HL-60/S4 (cell line): ENCODE results near the gene SCG5.

Source experiments
- in situ Hi-C: fragments of 300-500 bp; cut with MboI; formaldehyde crosslinking; loops from 2 replicates; pipeline ENCODE4 v1.14.3; 2022; ENCODE audit warnings: low sequenced_read_pairs

SCG5 gene

GRCh38 chr15:32659340-32660155 is 18.0 kb downstream of the SCG5 start:
- in situ Hi-C loops: no loop called here

- in situ Hi-C loops: no loop called here
Observed at GRCh38 chr15:32663671-32664070, 22.2 kb downstream of the SCG5 start.

DNA sequence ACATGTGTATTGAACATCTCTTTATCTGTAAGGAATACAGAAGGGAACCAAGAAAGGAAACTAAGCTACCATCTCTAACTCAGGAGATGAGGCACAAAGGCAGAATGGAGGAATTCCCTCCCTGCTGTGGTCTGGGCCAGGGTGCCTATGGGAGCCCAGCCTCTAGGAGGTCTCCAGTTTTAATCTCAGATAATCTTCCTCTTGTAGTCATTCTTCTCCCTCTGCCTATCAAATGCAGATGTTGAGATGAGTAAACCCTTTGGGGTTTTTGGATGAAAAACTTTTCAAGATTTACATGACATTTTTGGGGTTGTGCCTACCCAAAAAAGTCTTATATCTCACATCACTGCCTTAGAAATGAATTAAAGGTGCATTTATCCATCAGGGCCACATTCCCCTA is 23.3 kb downstream of the SCG5 start:
- in situ Hi-C loops: no loop called here

- in situ Hi-C loops: no loop called here
Observed at GRCh38 chr15:32667321-32667720, 25.8 kb downstream of the SCG5 start.

GRCh38 chr15:32668942-32669341 is 27.4 kb downstream of the SCG5 start:
- in situ Hi-C loops: no loop called here

DNA sequence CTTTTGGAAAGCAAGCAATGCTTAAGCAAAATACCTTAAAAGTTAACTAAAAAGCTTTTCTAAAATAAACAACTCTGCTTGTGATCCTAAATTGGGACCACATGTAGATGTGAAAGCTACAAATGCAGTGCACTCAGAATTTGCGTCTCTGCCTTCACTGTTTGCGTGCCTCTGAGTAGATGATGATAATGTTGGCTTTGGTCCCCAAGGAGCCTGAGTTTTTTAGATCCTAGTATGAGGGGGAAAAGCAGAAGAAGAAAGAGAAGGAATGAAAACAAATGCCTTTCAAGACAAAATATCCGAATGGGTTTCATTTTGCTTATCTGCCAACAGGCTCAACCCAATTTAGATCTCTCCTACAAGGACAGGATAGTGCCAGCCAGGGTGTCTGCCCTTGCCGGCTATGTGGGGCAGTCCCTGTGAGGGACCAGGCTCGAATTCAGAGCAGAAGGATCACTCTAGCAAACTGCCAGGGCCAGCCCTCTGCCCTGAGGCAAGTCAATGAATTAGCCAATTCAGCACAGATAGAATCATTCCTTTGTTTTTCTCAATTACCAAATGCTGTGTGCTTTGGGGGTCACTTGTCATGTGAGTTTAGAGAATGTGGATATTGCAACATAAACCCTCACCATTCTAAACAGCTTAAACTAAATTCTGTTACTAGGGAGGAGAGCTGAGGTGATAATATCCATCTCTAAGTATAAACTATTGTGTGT is 28.5 kb downstream of the SCG5 start:
- in situ Hi-C loops: loop anchor here (10.0 kb wide), 2 partner anchors 115 to 325 kb away; no protein-coding TSS in a partner anchor

DNA sequence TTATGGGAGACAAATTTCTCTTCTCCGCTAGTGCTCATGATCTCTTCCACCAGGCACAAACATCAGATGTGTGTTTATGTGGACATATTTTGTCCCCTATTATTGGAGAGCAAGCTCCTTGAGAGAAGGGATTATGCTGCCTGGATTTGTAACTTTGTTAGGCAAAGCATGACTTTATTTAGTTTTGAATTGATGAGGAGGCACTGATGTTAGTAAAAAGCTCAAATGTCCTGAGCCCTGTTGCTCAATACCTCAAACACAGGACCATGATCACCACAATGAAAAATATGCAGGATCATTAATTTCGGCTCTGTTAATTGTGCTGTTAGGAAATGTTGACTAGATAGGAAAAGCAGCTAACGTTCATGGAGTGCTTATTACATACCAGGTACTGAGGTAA is 29.1 kb downstream of the SCG5 start:
- in situ Hi-C loops: loop anchor here (10.0 kb wide), 2 partner anchors 114 to 324 kb away; no protein-coding TSS in a partner anchor

DNA sequence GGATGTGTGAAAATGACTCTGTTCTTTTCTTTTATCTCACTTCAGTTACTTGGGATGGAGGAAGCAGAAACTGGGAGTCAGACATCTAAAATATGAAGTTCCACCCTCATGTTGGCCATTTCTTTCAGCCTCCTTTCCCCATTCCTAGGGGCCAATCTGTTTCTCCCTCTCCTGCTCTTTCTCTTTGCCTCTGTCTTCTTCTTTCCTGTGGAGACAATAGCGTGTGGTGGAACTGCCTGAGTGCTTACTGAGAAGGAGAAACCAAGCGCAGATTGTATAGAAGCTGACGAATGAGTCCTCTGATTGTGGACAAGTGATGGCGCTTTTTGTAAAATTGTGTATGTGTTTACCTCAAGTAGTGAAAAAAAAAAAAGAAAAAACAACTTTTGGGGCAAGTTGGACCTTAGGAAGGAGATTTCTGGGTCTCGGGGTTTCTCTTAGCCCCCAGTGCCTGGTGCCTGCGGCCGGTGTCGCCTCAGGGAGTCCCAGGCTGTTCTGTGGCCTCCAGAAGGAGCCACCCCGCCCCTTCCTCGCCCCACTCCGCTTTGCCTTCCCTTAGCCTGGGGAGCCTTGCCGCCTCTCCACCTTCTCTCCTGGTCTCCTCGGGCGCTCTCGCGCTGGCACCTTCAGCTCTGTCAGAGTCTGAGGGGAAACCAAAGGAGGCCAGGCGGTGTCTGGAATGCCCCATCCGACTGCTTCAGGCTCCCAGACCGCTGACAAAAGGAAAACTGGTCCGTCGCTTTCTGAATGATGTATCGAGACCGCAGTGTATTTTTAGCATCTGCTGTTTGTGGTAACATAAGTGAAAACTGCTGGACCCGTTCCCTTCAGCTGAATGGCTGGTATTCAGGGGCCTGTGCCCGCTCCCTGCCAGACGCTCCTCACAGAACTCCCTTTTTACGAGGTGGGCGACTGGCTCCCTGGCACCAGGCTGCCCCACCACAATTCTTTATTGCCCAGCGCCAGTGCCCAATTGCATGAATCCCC is 30.1 kb downstream of the SCG5 start:
- in situ Hi-C loops: loop anchor here (10.0 kb wide), 2 partner anchors 113 to 323 kb away; no protein-coding TSS in a partner anchor

- in situ Hi-C loops: loop anchor here (10.0 kb wide), 2 partner anchors 110 to 320 kb away; no protein-coding TSS in a partner anchor
Observed at GRCh38 chr15:32674681-32675080, 33.2 kb downstream of the SCG5 start.

DNA sequence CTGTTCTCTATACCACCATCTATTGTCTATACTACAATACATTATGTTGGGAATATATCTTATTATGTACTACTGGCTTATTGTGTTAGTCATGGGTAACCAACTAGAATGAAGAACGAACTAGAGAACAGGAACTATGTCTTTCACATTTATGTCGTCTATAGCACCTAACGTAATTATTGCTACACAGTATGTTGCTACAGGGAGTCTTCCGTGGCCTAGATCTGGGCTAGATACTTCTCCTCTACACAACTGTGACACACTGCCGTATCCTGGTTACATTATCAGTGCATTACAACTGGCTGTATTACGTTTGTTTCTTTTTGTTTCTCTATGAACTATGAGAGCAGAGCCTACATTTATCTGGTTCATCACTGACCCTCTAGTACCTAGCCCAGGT is 34.0 kb downstream of the SCG5 start:
- in situ Hi-C loops: loop anchor here (10.0 kb wide), 2 partner anchors 109 to 319 kb away; no protein-coding TSS in a partner anchor

- in situ Hi-C loops: loop anchor here (10.0 kb wide), 2 partner anchors 109 to 319 kb away; no protein-coding TSS in a partner anchor
Observed at GRCh38 chr15:32676169-32676568, 34.7 kb downstream of the SCG5 start.

DNA sequence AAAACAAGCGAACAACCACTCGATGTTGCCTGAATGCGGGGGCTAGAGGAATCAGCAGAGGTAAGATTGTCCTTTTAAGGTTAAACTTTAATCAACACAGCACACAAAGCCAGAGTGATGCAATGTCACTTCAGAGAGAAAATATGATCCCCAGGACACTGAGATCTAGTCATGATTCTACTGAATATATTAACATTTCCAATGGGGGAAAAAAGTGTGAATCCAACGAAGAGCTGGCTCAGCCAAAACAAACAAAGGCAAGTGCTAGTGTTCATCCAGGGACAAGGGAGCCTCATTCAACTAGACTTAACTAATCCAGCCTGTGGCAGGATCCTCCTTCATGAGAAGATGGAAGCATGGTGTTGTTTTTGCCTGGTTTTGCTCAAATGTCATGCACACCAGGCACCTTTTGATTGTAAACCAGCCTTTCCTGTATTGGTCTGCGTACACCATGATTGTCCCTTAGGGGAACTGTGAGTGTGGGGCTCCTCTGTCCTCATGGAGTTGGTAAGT is 35.8 kb downstream of the SCG5 start:
- in situ Hi-C loops: loop anchor here (10.0 kb wide), 2 partner anchors 108 to 318 kb away; no protein-coding TSS in a partner anchor

DNA sequence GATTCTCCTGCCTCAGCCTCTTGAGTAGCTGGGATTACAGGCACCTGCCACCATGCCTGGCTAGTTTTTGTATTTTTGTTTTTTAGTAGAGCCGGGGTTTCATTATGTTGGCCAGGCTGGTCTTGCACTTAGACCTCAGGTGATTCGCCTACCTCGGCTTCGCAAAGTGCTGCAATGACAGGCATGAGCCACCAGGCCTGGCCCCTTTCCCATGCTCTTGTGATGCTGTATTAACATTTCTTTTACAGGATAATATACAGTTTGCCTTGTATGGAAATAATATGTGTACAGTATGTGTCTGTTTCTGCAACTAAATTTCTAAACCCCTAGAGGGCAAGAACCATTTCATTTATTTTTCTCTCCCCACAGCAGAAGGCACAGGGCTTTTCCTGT is 37.8 kb downstream of the SCG5 start:
- in situ Hi-C loops: loop anchor here (10.0 kb wide), 2 partner anchors 106 to 316 kb away; no protein-coding TSS in a partner anchor

- in situ Hi-C loops: no loop called here
Observed at GRCh38 chr15:32682569-32682968, 41.1 kb downstream of the SCG5 start.

DNA sequence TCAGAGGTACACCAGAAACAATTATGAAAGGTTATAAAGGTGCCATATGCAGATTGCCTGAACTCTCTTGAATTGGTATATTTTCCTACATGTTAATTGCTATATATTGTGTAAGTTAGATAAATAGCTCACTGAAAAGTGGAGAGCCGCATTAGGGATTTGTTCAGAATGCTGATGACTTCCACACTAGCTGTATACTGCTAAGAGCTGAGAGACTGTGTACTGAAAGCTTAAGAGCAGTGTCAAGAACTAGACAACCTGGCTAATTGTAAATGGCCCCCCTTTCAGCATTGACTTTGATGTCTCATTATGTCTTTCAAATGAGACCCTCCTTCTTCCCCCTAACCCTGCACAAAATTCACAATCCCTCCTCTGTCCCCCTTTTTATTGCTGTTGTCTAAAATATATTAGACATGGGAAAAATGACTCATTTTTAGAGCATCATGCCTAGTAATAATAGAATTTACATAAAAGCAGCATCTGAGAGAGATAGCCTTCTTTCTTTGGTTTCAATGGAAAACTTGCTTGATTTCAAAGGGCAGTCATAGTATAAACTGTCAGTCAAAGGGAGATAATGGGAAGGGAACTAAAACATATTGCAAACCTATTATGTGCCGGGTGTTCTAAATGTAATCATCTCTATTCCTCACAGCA is 41.6 kb downstream of the SCG5 start:
- in situ Hi-C loops: no loop called here

- in situ Hi-C loops: no loop called here
Observed at GRCh38 chr15:32683906-32684584, 42.5 kb downstream of the SCG5 start.

- in situ Hi-C loops: no loop called here
Observed at GRCh38 chr15:32685576-32685975, 44.1 kb downstream of the SCG5 start.

- in situ Hi-C loops: no loop called here
Observed at GRCh38 chr15:32687556-32687955, 46.0 kb downstream of the SCG5 start.

DNA sequence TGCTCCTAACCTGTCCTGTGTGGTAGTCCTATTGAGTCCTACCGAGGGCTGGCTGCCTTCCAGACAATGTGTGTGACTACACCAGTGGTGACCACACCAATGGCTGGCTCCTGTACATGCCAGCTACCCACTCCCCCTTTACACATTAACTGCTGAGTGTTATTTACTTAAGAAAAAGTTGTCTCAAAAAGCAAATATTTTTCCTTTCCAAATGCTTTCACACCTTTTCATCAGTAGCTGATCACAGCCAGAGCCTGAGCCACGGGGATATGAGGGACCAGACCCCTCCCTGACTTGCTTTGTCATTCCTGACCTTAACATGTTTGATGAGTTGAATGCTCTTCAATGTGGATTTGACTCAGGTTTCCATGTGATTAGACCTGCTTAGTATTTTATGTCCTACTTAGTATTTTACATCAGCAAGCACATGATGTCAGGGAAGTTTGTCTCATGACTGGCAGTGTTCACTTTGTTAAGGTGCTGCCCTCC is 46.7 kb downstream of the SCG5 start:
- in situ Hi-C loops: no loop called here
